ENCODE measurements around the gene BICC1. TPM values are rescaled to one million over a fixed set of nuclear protein-coding genes. Genes with fewer than 3 reads are reported as not detected.

Gene BICC1
- total RNA-seq, 1 donor from 2014 or later: 2.6 TPM

GRCh38 chr10:58868736-58869435, 356.2 kb downstream of the BICC1 start:
- DNase-seq: no peak

GRCh38 chr10:58870070-58870469, 357.4 kb downstream of the BICC1 start:
- no peak for DNase-seq

- DNase-seq: no peak
Measured at GRCh38 chr10:58873161-58873560, 360.5 kb downstream of the BICC1 start.

Other genes with a start within 250 kb of the BICC1 start
- 6.7 and 7.8 TPM in 2 replicates for gene IPMK, start 245.0 kb upstream of the BICC1 start, total RNA-seq
- 33.5 and 50.4 TPM in 2 replicates for gene CISD1, start 243.7 kb upstream of the BICC1 start, total RNA-seq
- gene UBE2D1, start 177.9 kb upstream of the BICC1 start, total RNA-seq: 9.4 and 11.3 TPM in 2 replicates
- gene TFAM, start 127.5 kb upstream of the BICC1 start, total RNA-seq: 39.0 and 61.0 TPM in 2 replicates

All from dermis blood vessel endothelial cell (primary cell).